Measurements from ENCODE around the gene TLR2.

The TLR2 gene

GRCh38 chr4:153683763-153684181, 308 bp upstream of the TLR2 start:
- Mint-ChIP-seq H3K36me3 (ENCODE audit: low read depth) (peaks cover 4% of the 10 kb centered on the region), H3K4me3 (peak overlapping the region; percentile 67), H3K4me1 (ENCODE audit: low read depth) (peaks cover 11% of the 10 kb centered on the region), H3K27ac (no peak overlapping the region), H3K27me3 (ENCODE audit: low read depth) (peaks cover 42% of the 10 kb centered on the region), H3K9me3 (peaks cover 14% of the 10 kb centered on the region)

- peaks cover 11% of the 10 kb centered on the region for H3K4me1 Mint-ChIP-seq (ENCODE audit: low read depth)
- peaks cover 38% of the 10 kb centered on the region for H3K27me3 Mint-ChIP-seq (ENCODE audit: low read depth)
- no peak overlapping the region for H3K27ac Mint-ChIP-seq
- H3K4me3 Mint-ChIP-seq = peak overlapping the region; percentile 78
- peaks cover 14% of the 10 kb centered on the region for H3K36me3 Mint-ChIP-seq (ENCODE audit: low read depth)
- H3K9me3 Mint-ChIP-seq = peaks cover 26% of the 10 kb centered on the region
Observed at GRCh38 chr4:153684971-153685371, 891 bp downstream of the TLR2 start.

- H3K4me1 Mint-ChIP-seq (ENCODE audit: low read depth) = peaks cover 9% of the 10 kb centered on the region
- H3K9me3 Mint-ChIP-seq = no peaks in the 10 kb centered on the region
- H3K36me3 Mint-ChIP-seq (ENCODE audit: low read depth) = no peaks in the 10 kb centered on the region
- H3K27ac Mint-ChIP-seq = no peak overlapping the region
- no peak overlapping the region for H3K4me3 Mint-ChIP-seq
- H3K27me3 Mint-ChIP-seq (ENCODE audit: low read depth) = peaks cover 3% of the 10 kb centered on the region
Observed at GRCh38 chr4:153704522-153704921, 20.4 kb downstream of the TLR2 start.

GRCh38 chr4:153705743-153706468, 21.8 kb downstream of the TLR2 start:
- Mint-ChIP-seq H3K9me3 (no peaks in the 10 kb centered on the region), H3K27ac (peak overlapping the region; percentile 77), H3K27me3 (ENCODE audit: low read depth) (peaks cover 7% of the 10 kb centered on the region), H3K36me3 (ENCODE audit: low read depth) (no peaks in the 10 kb centered on the region), H3K4me1 (ENCODE audit: low read depth) (peaks cover 9% of the 10 kb centered on the region), H3K4me3 (peak overlapping the region; percentile 40)

- Mint-ChIP-seq H3K27ac (peak overlapping the region; percentile 73), H3K27me3 (ENCODE audit: low read depth) (peaks cover 7% of the 10 kb centered on the region)
Observed at GRCh38 chr4:153706519-153706918, 22.4 kb downstream of the TLR2 start.

GRCh38 chr4:153710681-153711080, 26.6 kb downstream of the TLR2 start:
- Mint-ChIP-seq H3K36me3 (ENCODE audit: low read depth) (no peaks in the 10 kb centered on the region), H3K4me1 (ENCODE audit: low read depth) (peaks cover 13% of the 10 kb centered on the region), H3K27me3 (ENCODE audit: low read depth) (peaks cover 13% of the 10 kb centered on the region), H3K27ac (no peak overlapping the region), H3K4me3 (no peak overlapping the region), H3K9me3 (no peaks in the 10 kb centered on the region)

More at GRCh38 chr4:153706519-153706918, 22.4 kb downstream of the TLR2 start:
- Mint-ChIP-seq H3K4me1 (ENCODE audit: low read depth) (peaks cover 9% of the 10 kb centered on the region), H3K4me3 (peak overlapping the region; percentile 36), H3K9me3 (no peaks in the 10 kb centered on the region), H3K36me3 (ENCODE audit: low read depth) (no peaks in the 10 kb centered on the region)

- peaks cover 4% of the 10 kb centered on the region for H3K9me3 Mint-ChIP-seq
- peaks cover 10% of the 10 kb centered on the region for H3K27me3 Mint-ChIP-seq (ENCODE audit: low read depth)
- no peaks in the 10 kb centered on the region for H3K36me3 Mint-ChIP-seq (ENCODE audit: low read depth)
- H3K4me1 Mint-ChIP-seq (ENCODE audit: low read depth) = peaks cover 4% of the 10 kb centered on the region
- no peak overlapping the region for H3K27ac Mint-ChIP-seq
- H3K4me3 Mint-ChIP-seq = no peak overlapping the region
Observed at GRCh38 chr4:153713866-153714646, 30.0 kb downstream of the TLR2 start.

GRCh38 chr4:153722036-153722435, 38.0 kb downstream of the TLR2 start:
- peaks cover 4% of the 10 kb centered on the region for H3K9me3 Mint-ChIP-seq
- no peaks in the 10 kb centered on the region for H3K36me3 Mint-ChIP-seq (ENCODE audit: low read depth)
- no peak overlapping the region for H3K27ac Mint-ChIP-seq
- H3K4me1 Mint-ChIP-seq (ENCODE audit: low read depth) = no peaks in the 10 kb centered on the region
- H3K4me3 Mint-ChIP-seq = no peak overlapping the region
- H3K27me3 Mint-ChIP-seq (ENCODE audit: low read depth) = peaks cover 10% of the 10 kb centered on the region

GRCh38 chr4:153724606-153725005, 40.5 kb downstream of the TLR2 start:
- Mint-ChIP-seq H3K9me3 (no peaks in the 10 kb centered on the region), H3K27me3 (ENCODE audit: low read depth) (peaks cover 17% of the 10 kb centered on the region), H3K4me1 (ENCODE audit: low read depth) (peaks cover 4% of the 10 kb centered on the region), H3K4me3 (no peak overlapping the region), H3K27ac (no peak overlapping the region), H3K36me3 (ENCODE audit: low read depth) (no peaks in the 10 kb centered on the region)

- no peak overlapping the region for H3K4me3 Mint-ChIP-seq
- H3K27ac Mint-ChIP-seq = no peak overlapping the region
- H3K4me1 Mint-ChIP-seq (ENCODE audit: low read depth) = peaks cover 4% of the 10 kb centered on the region
- H3K9me3 Mint-ChIP-seq = no peaks in the 10 kb centered on the region
- H3K36me3 Mint-ChIP-seq (ENCODE audit: low read depth) = no peaks in the 10 kb centered on the region
- H3K27me3 Mint-ChIP-seq (ENCODE audit: low read depth) = peaks cover 21% of the 10 kb centered on the region
Observed at GRCh38 chr4:153725136-153725830, 41.2 kb downstream of the TLR2 start.

- Mint-ChIP-seq H3K27me3 (ENCODE audit: low read depth) (peaks cover 21% of the 10 kb centered on the region), H3K9me3 (no peaks in the 10 kb centered on the region), H3K4me3 (no peak overlapping the region), H3K27ac (no peak overlapping the region), H3K36me3 (ENCODE audit: low read depth) (no peaks in the 10 kb centered on the region), H3K4me1 (ENCODE audit: low read depth) (peaks cover 4% of the 10 kb centered on the region)
Observed at GRCh38 chr4:153725831-153726154, 41.7 kb downstream of the TLR2 start.

GRCh38 chr4:153728151-153728550, 44.1 kb downstream of the TLR2 start:
- Mint-ChIP-seq H3K36me3 (ENCODE audit: low read depth) (no peaks in the 10 kb centered on the region), H3K9me3 (no peaks in the 10 kb centered on the region), H3K4me1 (ENCODE audit: low read depth) (peaks cover 4% of the 10 kb centered on the region), H3K4me3 (no peak overlapping the region), H3K27me3 (ENCODE audit: low read depth) (peaks cover 29% of the 10 kb centered on the region), H3K27ac (no peak overlapping the region)

GRCh38 chr4:153728660-153729059, 44.6 kb downstream of the TLR2 start:
- no peak overlapping the region for H3K4me3 Mint-ChIP-seq
- peaks cover 6% of the 10 kb centered on the region for H3K4me1 Mint-ChIP-seq (ENCODE audit: low read depth)
- no peaks in the 10 kb centered on the region for H3K36me3 Mint-ChIP-seq (ENCODE audit: low read depth)
- peaks cover 33% of the 10 kb centered on the region for H3K27me3 Mint-ChIP-seq (ENCODE audit: low read depth)
- H3K27ac Mint-ChIP-seq = no peak overlapping the region
- no peaks in the 10 kb centered on the region for H3K9me3 Mint-ChIP-seq

- Mint-ChIP-seq H3K27ac (no peak overlapping the region), H3K4me3 (no peak overlapping the region), H3K9me3 (no peaks in the 10 kb centered on the region), H3K27me3 (ENCODE audit: low read depth) (peaks cover 35% of the 10 kb centered on the region), H3K4me1 (ENCODE audit: low read depth) (peaks cover 7% of the 10 kb centered on the region), H3K36me3 (ENCODE audit: low read depth) (no peaks in the 10 kb centered on the region)
Observed at GRCh38 chr4:153729895-153730294, 45.8 kb downstream of the TLR2 start.

- H3K4me1 Mint-ChIP-seq (ENCODE audit: low read depth) = peaks cover 10% of the 10 kb centered on the region
Observed at GRCh38 chr4:153731239-153731638, 47.2 kb downstream of the TLR2 start.

More at GRCh38 chr4:153731239-153731638, 47.2 kb downstream of the TLR2 start:
- Mint-ChIP-seq H3K4me3 (no peak overlapping the region), H3K27me3 (ENCODE audit: low read depth) (peaks cover 39% of the 10 kb centered on the region), H3K36me3 (ENCODE audit: low read depth) (no peaks in the 10 kb centered on the region), H3K9me3 (no peaks in the 10 kb centered on the region), H3K27ac (no peak overlapping the region)

Measured in T-helper 1 cell treated with Interleukin-12 subunit alpha and Interleukin-12 subunit beta and Interleukin-4 antibody, amounts not matched to agents 30 μg/mL and 1 μg/mL, for 36 hours (primary cell).